GM19043 (cell line): ENCODE measurements around the gene CIAO1.
"Not testable (repeated sequence)": the region's sequence is repeated elsewhere in the genome, so short reads cannot be mapped to it uniquely, and the experiment has no call there.

ENCODE experiments used
- ATAC-seq: cut with Tn5 transposase; IDR thresholded peaks from one replicate; pipeline ENCODE4 v1.9.1; 2021; ENCODE audit warnings: low read depth; ENCODE audit not compliant: unreplicated experiment

CIAO1 gene

GRCh38 chr2:96273763-96274162 lies 7.7 kb downstream of the CIAO1 start:
- no peak for ATAC-seq

- no peak for ATAC-seq
These were observed 8.5 kb downstream of the CIAO1 start for GRCh38 chr2:96274355-96275056.

- no peak for ATAC-seq
These were observed 10.9 kb downstream of the CIAO1 start for GRCh38 chr2:96276787-96277499.

GRCh38 chr2:96287273-96287856 lies 21.3 kb downstream of the CIAO1 start:
- no peak for ATAC-seq

GRCh38 chr2:96291751-96292150 lies 25.7 kb downstream of the CIAO1 start:
- no peak for ATAC-seq

GRCh38 chr2:96294271-96294670 lies 28.2 kb downstream of the CIAO1 start:
- not testable (repeated sequence) for ATAC-seq

GRCh38 chr2:96296925-96297324 lies 30.9 kb downstream of the CIAO1 start:
- no peak for ATAC-seq

GRCh38 chr2:96301865-96302264 lies 35.8 kb downstream of the CIAO1 start:
- no peak for ATAC-seq

- ATAC-seq: no peak
These were observed 38.6 kb downstream of the CIAO1 start for GRCh38 chr2:96304606-96305005.

- ATAC-seq: peak; percentile 97
These were observed 39.3 kb downstream of the CIAO1 start, which contains the start of gene SNRNP200 for GRCh38 chr2:96305091-96305978. SNRNP200 (minus strand) TSS chr2:96305546; CDS start chr2:96305437, 109 bp downstream.

GRCh38 chr2:96305979-96306308 lies 39.9 kb downstream of the CIAO1 start:
- ATAC-seq: no peak

- no peak for ATAC-seq
These were observed 40.3 kb downstream of the CIAO1 start for GRCh38 chr2:96306370-96306769.

- ATAC-seq: no peak
These were observed 42.2 kb downstream of the CIAO1 start for GRCh38 chr2:96308248-96308647.

GRCh38 chr2:96315005-96315399 lies 49.0 kb downstream of the CIAO1 start:
- ATAC-seq: no peak

GRCh38 chr2:96315400-96316071 lies 49.5 kb downstream of the CIAO1 start:
- no peak for ATAC-seq

- ATAC-seq: no peak
These were observed 51.0 kb downstream of the CIAO1 start for GRCh38 chr2:96316999-96317398.

- no peak for ATAC-seq
These were observed 51.6 kb downstream of the CIAO1 start for GRCh38 chr2:96317584-96317997.

GRCh38 chr2:96318723-96319122 lies 52.7 kb downstream of the CIAO1 start:
- ATAC-seq: no peak

GRCh38 chr2:96319396-96319795 lies 53.4 kb downstream of the CIAO1 start:
- no peak for ATAC-seq

- no peak for ATAC-seq
These were observed 54.3 kb downstream of the CIAO1 start for GRCh38 chr2:96320326-96320725.
